ENCODE results near the gene THAP4.

- TF ChIP-seq CTCF (IDR thresholded peaks at IDR 0.05) (no peak), POLR2AphosphoS5 (IDR thresholded peaks at IDR 0.05) (no peak)
Observed at GRCh38 chr2:241612156-241613016, 24.6 kb downstream of the THAP4 start.
